PC-9 (cell line): Measurements from ENCODE around the gene SACS. TPM values are rescaled to one million over a fixed set of nuclear protein-coding genes. Genes with fewer than 3 reads are reported as not detected.
"Not testable (repeated sequence)": the region's sequence is repeated elsewhere in the genome, so short reads cannot be mapped to it uniquely, and the experiment has no call there.

Experiments
- BruUV-seq: library from RNA; stranded (reverse); fragments of 400-500 nt; replicated peaks from 2 replicates; lab custom pipeline; 2021; lab: Mats Ljungman, UMichigan
- CTCF ChIA-PET: fragments of 300-600 bp; sonication (Branson Sonifier 250); formaldehyde crosslinking; loops from one replicate; lab custom pipeline; 2022; ENCODE audit warnings: antibody characterized with exemption; lab: Charles Lee
- POLR2A ChIA-PET: fragments of 300-600 bp; sonication (Branson Sonifier 250); formaldehyde crosslinking; loops from one replicate; lab custom pipeline; 2022; ENCODE audit warnings: antibody characterized with exemption; ENCODE audit not compliant: unreplicated experiment; lab: Charles Lee
- DNase-seq, 2 experiments: peaks; one replicate each; pipeline versions ENCODE4 v3.0.0 to v3.0.0-alpha.2; 2015 to 2022; ENCODE audit warnings: mixed read lengths in 1 of 2
- H2AFZ ChIP-seq: fragments of 200-600 bp; sonication (generic); 2 replicates; pipeline ENCODE4 v1.8.1; 2017; ENCODE audit warnings: antibody characterized with exemption
- H3F3A ChIP-seq: fragments of 200-600 bp; sonication (generic); 2 replicates; pipeline ENCODE4 v1.8.1; 2017; ENCODE audit warnings: antibody characterized with exemption, mild to moderate bottlenecking, low read depth; ENCODE audit not compliant: insufficient read depth
- H3K27ac ChIP-seq: fragments of 200-600 bp; sonication (generic); 2 replicates; pipeline ENCODE4 v1.6.1; 2016; ENCODE audit warnings: mixed run types
- H3K27me3 ChIP-seq: fragments of 200-600 bp; sonication (generic); 2 replicates; pipeline ENCODE4 v1.6.1; 2016; ENCODE audit warnings: low read depth, mixed run types; ENCODE audit not compliant: insufficient read depth
- H3K36me3 ChIP-seq: fragments of 200-600 bp; sonication (generic); 2 replicates; pipeline ENCODE4 v1.6.1; 2016; ENCODE audit warnings: low read depth, mixed run types
- H3K4me1 ChIP-seq: fragments of 200-600 bp; sonication (generic); replicated peaks from 2 replicates; pipeline ENCODE4 v1.6.1; 2016; ENCODE audit warnings: mixed run types; ENCODE audit not compliant: insufficient read depth
- H3K4me2 ChIP-seq: fragments of 200-600 bp; sonication (generic); 2 replicates; pipeline ENCODE4 v1.6.1; 2017; ENCODE audit warnings: mixed run types
- H3K4me3 ChIP-seq: fragments of 200-600 bp; sonication (generic); 2 replicates; pipeline ENCODE4 v1.6.1; 2016; ENCODE audit warnings: mixed run types
- H3K79me2 ChIP-seq: fragments of 200-600 bp; sonication (generic); 2 replicates; pipeline ENCODE4 v1.6.1; 2017; ENCODE audit warnings: low read depth, mixed run types
- H3K9me2 ChIP-seq: fragments of 200-600 bp; sonication (generic); 2 replicates; pipeline ENCODE4 v1.8.1; 2017; ENCODE audit warnings: mild to moderate bottlenecking; ENCODE audit not compliant: insufficient read depth
- H3K9me3 ChIP-seq: fragments of 200-600 bp; sonication (generic); 2 replicates; pipeline ENCODE4 v1.8.1; 2016; ENCODE audit warnings: low read depth; ENCODE audit not compliant: insufficient read depth
- H4K20me1 ChIP-seq: fragments of 200-600 bp; sonication (generic); 2 replicates; pipeline ENCODE4 v1.8.1; 2017; ENCODE audit not compliant: insufficient read depth
- EZH2 ChIP-seq: fragments of 200-600 bp; sonication (generic); IDR thresholded peaks from 2 replicates; pipeline ENCODE4 v1.8.0; 2017; ENCODE audit warnings: antibody characterized with exemption, low read depth
- intact Hi-C: fragments of 100-400 bp; cut with micrococcal nuclease; formaldehyde crosslinking; loops from one replicate; pipeline ENCODE4 v1.10.0; 2022; ENCODE audit not compliant: unreplicated experiment
- total RNA-seq: library from RNA; stranded (reverse); gene quantifications from 2 replicates; pipeline ENCODE4 v1.2.3, GENCODE V29; 2021
- TF ChIP-seq, protein P1 (sequence below): fragments of 200-600 bp; sonication (generic); conservative IDR thresholded peaks from 2 replicates; pipeline ENCODE4 v1.6.1; 2017; ENCODE audit warnings: mixed run types, antibody characterized with exemption, mild to moderate bottlenecking, moderate library complexity

The SACS gene
- total RNA-seq, 1 experiment from 2014 or later: 1.4 TPM

DNA sequence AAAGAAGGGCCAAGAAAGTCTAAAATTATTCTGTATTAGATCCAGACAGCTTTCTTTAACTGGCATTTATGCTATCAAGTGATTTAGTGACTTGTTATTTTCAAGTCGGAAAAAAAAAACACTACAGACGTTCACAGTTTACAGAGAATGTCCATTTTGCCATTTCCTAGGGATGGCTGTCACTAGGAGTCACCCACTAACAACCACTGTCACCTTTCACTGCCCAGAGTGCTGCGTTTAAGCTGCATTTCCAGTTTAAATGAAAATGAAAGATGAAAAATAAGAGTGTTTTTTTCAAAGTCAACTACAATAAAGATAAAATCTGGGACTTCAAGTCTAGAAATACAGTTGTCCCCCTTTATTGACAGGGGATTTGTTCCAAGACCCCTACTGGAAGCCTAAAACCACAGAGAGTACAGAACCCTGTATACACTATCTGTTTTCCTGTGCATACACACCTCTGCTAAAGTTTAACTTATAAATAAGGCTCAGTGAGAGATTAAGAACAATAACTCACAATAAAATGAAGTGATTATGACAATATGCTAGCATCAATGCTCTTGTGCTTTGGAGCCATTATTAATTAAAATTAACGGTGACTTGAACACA, 112.5 kb downstream of the SACS start:
- Histone ChIP-seq H3K9me2 (no peaks in the 10 kb centered on the region), H4K20me1 (no peaks in the 10 kb centered on the region), H3K4me2 (no peak overlapping the region), H3K4me3 (no peak overlapping the region), H3K27me3 (peaks cover 68% of the 10 kb centered on the region), H3K27ac (no peak overlapping the region), H3K9me3 (no peaks in the 10 kb centered on the region), H3F3A (no peaks in the 10 kb centered on the region), H3K4me1 (no peaks in the 10 kb centered on the region), H3K36me3 (no peaks in the 10 kb centered on the region), H3K79me2 (no peaks in the 10 kb centered on the region), H2AFZ (no peak overlapping the region)
- TF ChIP-seq, protein P1, sequence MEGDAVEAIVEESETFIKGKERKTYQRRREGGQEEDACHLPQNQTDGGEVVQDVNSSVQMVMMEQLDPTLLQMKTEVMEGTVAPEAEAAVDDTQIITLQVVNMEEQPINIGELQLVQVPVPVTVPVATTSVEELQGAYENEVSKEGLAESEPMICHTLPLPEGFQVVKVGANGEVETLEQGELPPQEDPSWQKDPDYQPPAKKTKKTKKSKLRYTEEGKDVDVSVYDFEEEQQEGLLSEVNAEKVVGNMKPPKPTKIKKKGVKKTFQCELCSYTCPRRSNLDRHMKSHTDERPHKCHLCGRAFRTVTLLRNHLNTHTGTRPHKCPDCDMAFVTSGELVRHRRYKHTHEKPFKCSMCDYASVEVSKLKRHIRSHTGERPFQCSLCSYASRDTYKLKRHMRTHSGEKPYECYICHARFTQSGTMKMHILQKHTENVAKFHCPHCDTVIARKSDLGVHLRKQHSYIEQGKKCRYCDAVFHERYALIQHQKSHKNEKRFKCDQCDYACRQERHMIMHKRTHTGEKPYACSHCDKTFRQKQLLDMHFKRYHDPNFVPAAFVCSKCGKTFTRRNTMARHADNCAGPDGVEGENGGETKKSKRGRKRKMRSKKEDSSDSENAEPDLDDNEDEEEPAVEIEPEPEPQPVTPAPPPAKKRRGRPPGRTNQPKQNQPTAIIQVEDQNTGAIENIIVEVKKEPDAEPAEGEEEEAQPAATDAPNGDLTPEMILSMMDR: no peak
- TF ChIP-seq EZH2: no peak
- CTCF ChIA-PET: no interaction called here
- BruUV-seq: no TSS peak
- intact Hi-C loops: no loop called here
- no peak for DNase-seq
- POLR2A ChIA-PET: interaction anchor here (0.7 kb wide), 1 partner anchor 879 kb away, joined by 6 read pairs; no protein-coding TSS in a partner anchor

DNA sequence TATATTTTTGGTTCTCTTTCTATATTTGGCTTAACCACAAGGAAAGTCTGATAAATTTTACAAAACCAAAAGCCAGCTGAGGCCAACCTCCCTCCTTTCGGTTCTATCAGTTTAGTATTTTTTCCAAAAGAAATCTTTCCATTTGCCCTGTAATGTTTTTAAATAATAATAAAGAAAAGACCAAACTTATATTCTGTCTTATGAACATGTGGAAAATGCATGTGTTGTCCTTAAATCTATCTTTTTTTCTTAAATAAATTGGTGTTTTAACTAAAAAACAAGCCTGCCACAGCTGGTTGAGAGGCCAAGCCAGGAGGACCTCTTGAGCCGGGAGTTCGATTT, 113.6 kb downstream of the SACS start:
- no peaks in the 10 kb centered on the region for H4K20me1 ChIP-seq
- TF ChIP-seq, protein P1: no peak
- no peak for TF ChIP-seq EZH2
- no peaks in the 10 kb centered on the region for H3K4me1 ChIP-seq
- H3K27ac ChIP-seq: no peak overlapping the region
- POLR2A ChIA-PET: no interaction called here
- no peak overlapping the region for H3K4me2 ChIP-seq
- peaks cover 57% of the 10 kb centered on the region for H3K27me3 ChIP-seq
- DNase-seq: no peak
- CTCF ChIA-PET: no interaction called here
- H3F3A ChIP-seq: no peaks in the 10 kb centered on the region
- intact Hi-C loops: no loop called here
- H3K9me3 ChIP-seq: no peaks in the 10 kb centered on the region
- H3K79me2 ChIP-seq: no peaks in the 10 kb centered on the region
- H3K9me2 ChIP-seq: no peaks in the 10 kb centered on the region
- H2AFZ ChIP-seq: no peak overlapping the region
- H3K4me3 ChIP-seq: no peak overlapping the region
- no TSS peak for BruUV-seq
- no peaks in the 10 kb centered on the region for H3K36me3 ChIP-seq

DNA sequence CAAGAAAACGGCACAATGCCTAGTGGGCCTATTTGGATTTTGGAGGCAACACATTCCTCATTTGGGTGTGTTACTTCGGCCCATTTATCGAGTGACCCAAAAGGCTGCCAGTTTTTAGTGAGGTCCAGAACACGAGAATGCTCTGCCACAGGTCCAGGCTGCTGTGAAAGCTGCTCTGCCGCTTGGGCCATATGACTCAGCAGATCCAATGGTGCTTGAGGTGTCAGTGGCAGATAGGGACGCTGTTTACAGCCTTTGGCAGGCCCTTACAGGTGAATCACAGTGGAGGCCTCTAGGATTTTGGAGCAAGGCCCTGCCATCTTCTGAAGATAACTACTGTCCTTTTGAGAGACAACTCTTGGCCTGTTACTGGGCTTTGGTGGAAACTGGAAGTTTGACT, 118.7 kb downstream of the SACS start:
- H3K27me3 ChIP-seq: peaks cover 43% of the 10 kb centered on the region
- H3F3A ChIP-seq, H3K4me3 ChIP-seq, H3K4me2 ChIP-seq, H3K9me2 ChIP-seq, POLR2A ChIA-PET, CTCF ChIA-PET, H3K79me2 ChIP-seq, BruUV-seq, H4K20me1 ChIP-seq, H2AFZ ChIP-seq, H3K27ac ChIP-seq, H3K36me3 ChIP-seq, H3K4me1 ChIP-seq, DNase-seq, H3K9me3 ChIP-seq, intact Hi-C loops: not testable (repeated sequence)

DNA sequence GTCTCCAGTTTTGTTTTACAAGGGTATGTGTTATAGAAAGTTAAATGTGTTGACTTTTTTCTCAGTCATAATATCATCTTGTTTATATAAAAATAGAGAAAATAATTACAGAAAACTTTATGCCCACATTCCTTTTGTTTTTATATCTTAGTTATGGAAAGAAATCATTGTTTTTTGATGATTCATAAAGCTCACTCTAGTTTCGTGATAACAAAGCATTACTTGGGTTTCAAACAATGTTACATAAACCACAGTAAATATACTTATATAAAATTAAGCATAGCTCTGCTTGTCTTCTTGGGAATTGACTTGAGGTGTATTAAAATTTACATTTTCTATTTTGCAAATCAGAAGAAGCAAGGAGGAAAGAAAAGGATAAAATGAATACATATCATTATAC, 140.9 kb downstream of the SACS start:
- H3K4me2 ChIP-seq: no peak overlapping the region
- H3K4me1 ChIP-seq: no peaks in the 10 kb centered on the region
- H3K9me2 ChIP-seq: no peaks in the 10 kb centered on the region
- H3F3A ChIP-seq: no peaks in the 10 kb centered on the region
- ChIA-PET POLR2A (no interaction called here), CTCF (no interaction called here)
- H3K27ac ChIP-seq: no peak overlapping the region
- no peaks in the 10 kb centered on the region for H3K9me3 ChIP-seq
- DNase-seq: no peak
- no TSS peak for BruUV-seq
- H3K36me3 ChIP-seq: no peaks in the 10 kb centered on the region
- no peak overlapping the region for H2AFZ ChIP-seq
- no peak overlapping the region for H3K4me3 ChIP-seq
- intact Hi-C loops: no loop called here
- TF ChIP-seq, protein P1: no peak
- TF ChIP-seq EZH2: no peak
- no peaks in the 10 kb centered on the region for H3K79me2 ChIP-seq
- H3K27me3 ChIP-seq: peaks cover 46% of the 10 kb centered on the region
- H4K20me1 ChIP-seq: no peaks in the 10 kb centered on the region
